Head of caudate nucleus (tissue), 42 donors: ENCODE data around the gene ASB18.

Experiments
- DNase-seq, 42 donors: peaks; one replicate each; pipeline versions ENCODE4 v3.0.0 to v3.0.0-alpha.2; 2020 to 2021; ENCODE audit warnings: mixed read lengths in 7 of 42
- intact Hi-C: fragments of 100-400 bp; cut with DNase I; formaldehyde crosslinking; loops from one replicate; pipeline ENCODE4 v1.15.0; 2022

Gene ASB18

GRCh38 chr2:236249066-236249465 is 15.1 kb downstream of the ASB18 start:
- intact Hi-C loops, result no loop called here
- no peak for DNase-seq

- intact Hi-C loops, result no loop called here
- no peak for DNase-seq
These were observed 17.4 kb downstream of the ASB18 start for GRCh38 chr2:236246711-236247246.

GRCh38 chr2:236244256-236244655 is 19.9 kb downstream of the ASB18 start:
- no peak for DNase-seq
- intact Hi-C loops, result no loop called here

- no peak for DNase-seq
- intact Hi-C loops, result no loop called here
These were observed 22.1 kb downstream of the ASB18 start for GRCh38 chr2:236242057-236242495.

- intact Hi-C loops, result no loop called here
- DNase-seq, result peak in 1 of 42 donors; percentile 22
These were observed 22.8 kb downstream of the ASB18 start for GRCh38 chr2:236241181-236242056.

- peak in 1 of 42 donors; percentile 31 for DNase-seq
- intact Hi-C loops, result no loop called here
These were observed 23.8 kb downstream of the ASB18 start for GRCh38 chr2:236240228-236240990.

- intact Hi-C loops, result no loop called here
- peak in 1 of 42 donors; percentile 26 for DNase-seq
These were observed 24.7 kb downstream of the ASB18 start for GRCh38 chr2:236239276-236240065.

- DNase-seq, result peak in 1 of 42 donors; percentile 18
- intact Hi-C loops, result no loop called here
These were observed 25.5 kb downstream of the ASB18 start for GRCh38 chr2:236238751-236239150.

GRCh38 chr2:236237468-236238190 is 26.6 kb downstream of the ASB18 start:
- DNase-seq, result peak in 1 of 42 donors; percentile 29
- intact Hi-C loops, result no loop called here

- DNase-seq, result peak in 1 of 42 donors; percentile 31
- intact Hi-C loops, result no loop called here
These were observed 27.4 kb downstream of the ASB18 start for GRCh38 chr2:236236559-236237452.

GRCh38 chr2:236229186-236229585 is 35.0 kb downstream of the ASB18 start:
- intact Hi-C loops, result no loop called here
- DNase-seq, result no peak

GRCh38 chr2:236223675-236224074 is 40.5 kb downstream of the ASB18 start:
- intact Hi-C loops, result no loop called here

GRCh38 chr2:236221798-236222197 is 42.4 kb downstream of the ASB18 start:
- intact Hi-C loops, result no loop called here
- DNase-seq, result no peak

More at GRCh38 chr2:236223675-236224074, 40.5 kb downstream of the ASB18 start:
- no peak for DNase-seq

- DNase-seq, result no peak
- intact Hi-C loops, result no loop called here
These were observed 44.8 kb downstream of the ASB18 start for GRCh38 chr2:236219411-236219810.

GRCh38 chr2:236217926-236218325 is 46.3 kb downstream of the ASB18 start:
- peak in 1 of 42 donors; percentile 25 for DNase-seq
- intact Hi-C loops, result no loop called here

GRCh38 chr2:236216711-236217110 is 47.5 kb downstream of the ASB18 start:
- intact Hi-C loops, result no loop called here
- peak in 1 of 42 donors; percentile 22 for DNase-seq

- intact Hi-C loops, result no loop called here
- DNase-seq, result no peak
These were observed 48.4 kb downstream of the ASB18 start for GRCh38 chr2:236215761-236216333.
